Suprapubic skin (tissue), 4 donors: Measurements from ENCODE around the gene CRACR2B. TPM values are rescaled to one million over a fixed set of nuclear protein-coding genes. Genes with fewer than 3 reads are reported as not detected.

Source experiments
- DNase-seq, 2 donors: peaks; one replicate each; pipeline ENCODE4 v3.0.0-alpha.2; 2019; ENCODE audit warnings: low spot score in 2 of 2
- H3K27ac ChIP-seq: fragments of 200-600 bp; sonication (generic); one replicate; pipeline ENCODE4 v1.5.1; 2019
- H3K27me3 ChIP-seq: fragments of 200-600 bp; sonication (generic); one replicate; pipeline ENCODE4 v1.5.1; 2019
- H3K36me3 ChIP-seq: fragments of 200-600 bp; sonication (generic); one replicate; pipeline ENCODE4 v1.5.1; 2019
- H3K4me1 ChIP-seq: fragments of 200-600 bp; sonication (generic); one replicate; pipeline ENCODE4 v1.5.1; 2019
- H3K4me3 ChIP-seq: fragments of 200-600 bp; sonication (generic); one replicate; pipeline ENCODE4 v1.5.1; 2019; ENCODE audit warnings: mild to moderate bottlenecking
- H3K9me3 ChIP-seq: fragments of 200-600 bp; sonication (generic); one replicate; pipeline ENCODE4 v1.5.1; 2019
- EP300 ChIP-seq: sonication (generic); formaldehyde crosslinking; IDR thresholded peaks from one replicate; pipeline ENCODE4 v1.6.1; 2017; ENCODE audit warnings: antibody characterized with exemption
- POLR2A ChIP-seq, 2 donors: fragments of 450-650 bp; IDR thresholded peaks; one replicate each; pipeline ENCODE4 v1.6.1; 2017; ENCODE audit warnings: antibody characterized with exemption in 2 of 2, mild to moderate bottlenecking in 2 of 2, moderate library complexity in 2 of 2
- POLR2AphosphoS5 ChIP-seq, 3 donors: sonication (generic); formaldehyde crosslinking; IDR thresholded peaks; one replicate each; pipeline ENCODE4 v1.6.1; 2017; ENCODE audit warnings: antibody characterized with exemption in 3 of 3
- WGBS: methylation state at CpG from one replicate; pipeline ENCODE4 v1.1.5; 2018; 5-methylcytosine and 5-hydroxymethylcytosine counted together
- total RNA-seq, 4 donors: library from RNA; depleted of rRNA; stranded (reverse); fragments of >200 nt; gene quantifications; one replicate each; pipeline ENCODE4 v1.1.0, GENCODE V29; 2016
- TF ChIP-seq, protein P1 (sequence below), 2 donors: fragments of 200-600 bp in 1 of 2; fragments of 450-650 bp in 1 of 2; sonication (generic) in 1 of 2; IDR thresholded peaks; one replicate each; pipeline ENCODE4 v1.5.1; 2016 to 2019; ENCODE audit warnings: antibody characterized with exemption in 2 of 2, mild to moderate bottlenecking in 1 of 2, moderate library complexity in 1 of 2

Gene CRACR2B
- total RNA-seq, 4 donors from 2014 or later: 14.0 to 35.5 (median 29.6) TPM

DNA sequence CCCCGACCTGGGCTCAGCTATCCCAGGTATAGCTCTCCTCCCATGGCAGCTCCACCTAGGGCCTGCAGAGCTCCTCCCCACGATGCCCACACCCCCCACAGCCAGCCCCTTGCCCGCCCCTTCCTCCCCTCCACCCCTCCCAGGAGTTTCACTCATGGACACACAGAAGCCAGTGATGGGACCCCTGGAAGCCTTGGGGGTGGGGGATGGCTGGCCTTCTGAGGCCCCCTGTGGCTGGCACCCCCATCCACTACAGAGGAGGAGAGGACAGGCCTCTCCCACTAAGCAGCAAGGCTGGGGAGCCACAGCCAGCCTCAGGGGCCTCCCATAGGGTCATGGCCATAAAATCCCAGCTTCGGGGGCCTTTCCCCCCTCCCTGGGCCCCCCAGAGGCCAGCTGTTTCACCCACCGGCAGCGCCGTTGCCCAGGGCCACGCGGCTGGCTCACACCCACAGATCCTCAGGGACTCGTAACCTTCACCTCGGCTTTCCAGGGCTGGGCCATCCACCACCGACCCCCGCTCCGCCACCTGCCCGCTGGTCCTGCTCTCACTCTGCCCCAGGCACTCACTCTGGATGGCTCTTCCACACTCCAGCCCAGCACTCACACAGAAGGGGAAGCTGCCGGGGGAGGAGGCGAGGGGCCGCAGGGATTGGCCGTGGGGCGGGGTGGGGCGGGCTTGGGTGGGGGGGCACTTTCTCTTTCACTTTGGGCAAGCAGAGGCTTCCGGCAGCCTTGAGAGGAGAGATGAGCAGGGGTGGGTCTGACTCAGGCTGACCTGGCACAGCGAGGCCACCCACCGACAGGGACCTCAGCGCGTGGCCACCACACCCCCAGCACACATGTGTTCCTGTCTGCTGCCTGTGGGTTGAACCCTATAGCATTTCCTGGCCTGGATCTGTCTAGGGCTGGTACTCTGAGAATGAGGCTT lies 31.8 kb upstream of the CRACR2B start:
- DNase-seq: peak in 1 of 2 donors; percentile 84
- H3K27me3 ChIP-seq: no peaks in the 10 kb centered on the region

DNA sequence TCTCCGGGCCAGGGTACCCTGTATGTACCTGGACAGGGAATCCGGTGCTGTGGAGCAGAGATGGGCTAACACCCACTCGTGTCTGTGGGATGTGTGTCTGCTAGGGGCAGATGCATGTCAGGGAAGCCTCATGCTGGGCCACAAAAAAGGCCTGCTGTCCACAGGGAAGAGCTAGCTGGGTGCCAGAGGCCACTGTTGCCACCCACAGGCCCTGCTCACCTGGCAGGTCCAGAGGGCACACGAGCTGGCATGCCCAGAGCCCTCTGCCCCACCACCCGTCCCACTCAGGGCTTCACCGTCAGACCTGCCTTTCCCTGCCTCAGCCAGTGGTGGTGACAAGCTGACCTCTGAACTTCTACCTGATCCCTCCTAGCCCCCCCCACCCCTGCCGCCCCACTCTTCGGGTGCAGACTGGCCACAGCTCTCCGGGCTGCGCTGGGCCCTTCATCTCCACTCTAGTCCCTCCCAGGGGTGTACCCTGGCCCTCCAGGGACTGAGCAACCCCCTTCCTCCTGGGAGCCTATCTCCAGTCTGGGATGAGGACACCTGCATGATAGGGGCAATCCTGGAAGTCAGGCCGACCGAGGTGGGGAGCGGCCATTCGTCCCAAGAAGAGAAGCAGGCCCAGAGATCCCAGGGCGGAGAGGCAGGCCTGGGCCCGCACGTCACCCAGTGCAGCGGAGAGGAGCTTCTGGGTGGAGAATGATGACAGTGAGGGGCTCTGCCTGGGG lies 31.0 kb upstream of the CRACR2B start:
- 12% methylated on average over 6 of the region's 18 CpGs for WGBS
- H3K9me3 ChIP-seq: no peaks in the 10 kb centered on the region
- peaks cover 44% of the 10 kb centered on the region for H3K4me1 ChIP-seq
- no peak for DNase-seq
- TF ChIP-seq POLR2AphosphoS5 (IDR thresholded peaks at IDR 0.05): no peak
- TF ChIP-seq EP300: no peak
- TF ChIP-seq, protein P1, sequence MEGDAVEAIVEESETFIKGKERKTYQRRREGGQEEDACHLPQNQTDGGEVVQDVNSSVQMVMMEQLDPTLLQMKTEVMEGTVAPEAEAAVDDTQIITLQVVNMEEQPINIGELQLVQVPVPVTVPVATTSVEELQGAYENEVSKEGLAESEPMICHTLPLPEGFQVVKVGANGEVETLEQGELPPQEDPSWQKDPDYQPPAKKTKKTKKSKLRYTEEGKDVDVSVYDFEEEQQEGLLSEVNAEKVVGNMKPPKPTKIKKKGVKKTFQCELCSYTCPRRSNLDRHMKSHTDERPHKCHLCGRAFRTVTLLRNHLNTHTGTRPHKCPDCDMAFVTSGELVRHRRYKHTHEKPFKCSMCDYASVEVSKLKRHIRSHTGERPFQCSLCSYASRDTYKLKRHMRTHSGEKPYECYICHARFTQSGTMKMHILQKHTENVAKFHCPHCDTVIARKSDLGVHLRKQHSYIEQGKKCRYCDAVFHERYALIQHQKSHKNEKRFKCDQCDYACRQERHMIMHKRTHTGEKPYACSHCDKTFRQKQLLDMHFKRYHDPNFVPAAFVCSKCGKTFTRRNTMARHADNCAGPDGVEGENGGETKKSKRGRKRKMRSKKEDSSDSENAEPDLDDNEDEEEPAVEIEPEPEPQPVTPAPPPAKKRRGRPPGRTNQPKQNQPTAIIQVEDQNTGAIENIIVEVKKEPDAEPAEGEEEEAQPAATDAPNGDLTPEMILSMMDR (IDR thresholded peaks at IDR 0.05): no peak
- no peak for TF ChIP-seq POLR2A (IDR thresholded peaks at IDR 0.05)
- no peaks in the 10 kb centered on the region for H3K27me3 ChIP-seq
- H3K36me3 ChIP-seq: peaks cover 27% of the 10 kb centered on the region
- peak overlapping the region; percentile 72 for H3K4me3 ChIP-seq
- peak overlapping the region; percentile 78 for H3K27ac ChIP-seq

More for the DNA sequence above, 31.8 kb upstream of the CRACR2B start:
- TF ChIP-seq, protein P1 (IDR thresholded peaks at IDR 0.05): no peak
- TF ChIP-seq POLR2AphosphoS5 (IDR thresholded peaks at IDR 0.05): no peak
- TF ChIP-seq EP300: no peak
- no peak for TF ChIP-seq POLR2A (IDR thresholded peaks at IDR 0.05)
- H3K4me3 ChIP-seq: peak overlapping the region; percentile 72
- H3K4me1 ChIP-seq: peaks cover 44% of the 10 kb centered on the region
- peaks cover 25% of the 10 kb centered on the region for H3K36me3 ChIP-seq
- WGBS: 0% methylated on average over 1 of the region's 26 CpGs
- peak overlapping the region; percentile 78 for H3K27ac ChIP-seq
- H3K9me3 ChIP-seq: no peaks in the 10 kb centered on the region

DNA sequence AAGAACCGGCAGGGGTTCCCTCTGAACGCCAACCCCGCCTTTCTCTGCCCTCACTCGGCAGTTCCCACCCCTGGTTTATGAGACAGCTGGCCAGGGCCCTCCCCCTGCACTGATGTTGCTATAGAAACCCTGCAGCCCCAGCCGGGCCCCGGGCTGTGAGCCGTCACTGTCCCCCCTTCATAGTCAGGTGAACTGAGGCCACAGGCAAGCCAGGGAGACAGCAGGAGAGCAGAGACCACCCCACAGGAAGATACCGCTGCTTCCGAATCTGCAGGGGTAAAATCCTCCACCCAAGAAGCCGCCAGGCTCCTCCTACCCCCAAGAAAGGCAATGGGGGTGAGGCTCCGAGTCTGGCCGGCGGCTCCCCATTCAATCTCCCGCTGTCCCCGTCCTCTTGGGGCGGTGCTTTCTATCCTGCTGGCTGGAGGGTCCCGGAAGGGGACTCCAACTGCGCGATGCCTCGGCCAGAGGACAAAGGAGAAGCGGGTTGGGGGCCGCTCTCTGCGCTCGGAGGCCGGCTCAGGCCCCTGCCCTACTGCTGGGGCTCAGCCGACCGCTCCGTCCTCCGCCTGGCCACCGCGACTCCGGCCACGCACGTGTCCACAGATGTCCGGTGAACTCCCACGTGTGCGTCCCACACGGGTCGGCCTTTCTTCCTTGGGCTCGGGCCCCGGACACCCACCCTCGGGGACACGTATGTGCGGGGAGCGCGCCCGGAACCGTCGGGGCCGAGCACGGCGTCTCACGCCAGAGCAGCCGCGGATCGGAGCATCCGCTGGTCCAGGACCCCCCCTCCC lies 30.2 kb upstream of the CRACR2B start:
- Histone ChIP-seq H3K4me3 (peak overlapping the region; percentile 72), H3K27ac (peak overlapping the region; percentile 78), H3K9me3 (no peaks in the 10 kb centered on the region), H3K4me1 (peaks cover 44% of the 10 kb centered on the region), H3K36me3 (peaks cover 24% of the 10 kb centered on the region), H3K27me3 (no peaks in the 10 kb centered on the region)
- 2% methylated on average over 13 of the region's 57 CpGs for WGBS
- TF ChIP-seq EP300: no peak
- TF ChIP-seq, protein P1 (IDR thresholded peaks at IDR 0.05): no peak
- TF ChIP-seq POLR2AphosphoS5 (IDR thresholded peaks at IDR 0.05): no peak
- no peak for TF ChIP-seq POLR2A (IDR thresholded peaks at IDR 0.05)
- no peak for DNase-seq

DNA sequence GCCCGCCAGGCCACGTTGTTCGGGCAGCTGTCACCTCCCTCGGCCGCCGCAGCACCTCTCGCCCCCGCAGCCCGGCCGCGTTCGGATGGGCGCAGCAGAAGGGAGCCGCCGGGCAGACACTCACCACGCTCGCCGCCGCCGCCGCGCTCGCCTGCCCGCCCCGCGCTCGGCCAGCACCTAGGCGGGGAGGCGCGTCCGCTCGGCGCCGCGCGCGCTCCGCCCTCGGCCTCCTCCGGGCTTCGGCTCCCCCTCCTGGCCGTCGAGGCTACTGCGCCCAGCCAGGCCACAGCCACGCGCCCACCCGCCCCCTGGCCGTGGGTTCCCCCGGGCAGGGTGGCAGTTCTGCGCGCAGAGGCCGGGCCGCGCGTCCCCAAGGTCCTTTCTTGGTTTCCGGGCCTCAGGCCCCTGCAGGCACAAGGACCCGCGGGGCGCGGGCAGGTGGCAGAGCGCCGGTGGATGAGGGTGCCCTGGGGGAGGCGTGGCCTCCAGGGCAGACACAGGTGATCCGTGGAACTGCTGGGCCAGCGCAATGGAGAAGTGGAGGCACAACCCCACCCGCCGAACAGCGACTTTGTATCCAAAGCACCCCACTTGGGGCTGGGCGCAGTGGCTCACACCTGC lies 29.5 kb upstream of the CRACR2B start, which contains the start of gene SLC25A22:
Gene SLC25A22 (minus strand): TSS at position 189 of the 621 bp plus-strand sequence. CDS start 3,275 bp downstream, outside the sequence.
- peaks cover 44% of the 10 kb centered on the region for H3K4me1 ChIP-seq
- no peaks in the 10 kb centered on the region for H3K27me3 ChIP-seq
- peaks cover 23% of the 10 kb centered on the region for H3K36me3 ChIP-seq
- TF ChIP-seq, protein P1 (IDR thresholded peaks at IDR 0.05): peak; percentile 82 to 93
- TF ChIP-seq POLR2A (IDR thresholded peaks at IDR 0.05): no peak
- no peak for TF ChIP-seq POLR2AphosphoS5 (IDR thresholded peaks at IDR 0.05)
- DNase-seq: no peak
- WGBS: no CpG with 5 or more reads among the region's 69 CpGs
- H3K27ac ChIP-seq: peak within 1 kb of the TSS; percentile 78
- peak within 1 kb of the TSS; percentile 72 for H3K4me3 ChIP-seq
- no peaks in the 10 kb centered on the region for H3K9me3 ChIP-seq
